ENCODE results near the gene TTC34.

- TF ChIP-seq EZH2phosphoT487 (IDR thresholded peaks at IDR 0.05; ENCODE audit: insufficient read depth, low read depth) (no peak), EZH2 (IDR thresholded peaks at IDR 0.05; ENCODE audit: insufficient read depth, poor library complexity, severe bottlenecking) (no peak)
Measured at GRCh38 chr1:2824999-2825398, 23.5 kb upstream of the TTC34 start.

All from GM23248 (cell line).